Measurements from ENCODE around the gene CD151.

DNA sequence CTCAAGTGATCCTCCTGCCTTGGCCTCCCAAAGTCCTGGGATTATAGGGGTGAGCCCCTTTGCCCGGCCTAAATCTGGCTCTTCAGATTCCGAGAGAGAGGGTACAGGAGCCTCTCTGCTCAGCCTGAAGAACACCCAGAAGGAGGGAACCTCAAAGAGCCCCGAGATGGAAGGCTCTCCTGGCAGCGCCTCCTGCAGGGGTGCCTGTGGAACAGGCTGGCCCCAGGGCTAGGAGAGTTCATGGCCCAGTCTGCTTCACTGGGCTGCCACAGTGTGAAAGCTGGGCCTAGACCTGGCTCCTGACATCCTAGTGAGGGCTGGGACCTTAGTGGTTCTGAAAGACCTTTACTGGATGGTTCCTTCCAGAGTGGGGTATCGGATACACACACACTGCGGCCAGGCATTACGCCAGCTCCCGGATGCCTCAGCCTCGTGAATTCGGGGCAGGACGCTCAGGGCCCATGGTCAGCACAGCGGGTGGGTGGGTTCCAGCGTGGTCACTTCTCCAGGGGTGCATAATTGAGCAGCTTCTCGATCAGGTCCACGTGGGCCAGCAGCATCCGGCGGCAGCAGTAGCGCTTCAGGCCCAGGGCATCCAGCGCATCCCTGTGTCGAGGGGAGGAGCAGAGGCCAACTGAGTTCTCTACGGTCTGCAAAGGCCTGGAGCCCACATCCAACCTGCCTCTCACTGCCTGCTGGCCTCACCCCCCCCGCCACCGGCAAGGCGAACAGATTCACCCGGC lies 7.3 kb downstream of the CD151 start:
- TF ChIP-seq POLR2AphosphoS5 (IDR thresholded peaks at IDR 0.05; ENCODE audit: borderline replicate concordance, low read depth, low read length) (no peak), EZH2 (IDR thresholded peaks at IDR 0.05) (no peak), FOXP2 (optimal IDR thresholded peaks at IDR 0.05; ENCODE audit: control extremely low read depth, extremely low read length, insufficient read depth) (no peak)

All from SK-N-MC (cell line).